Measurements from ENCODE around the gene SMNDC1. TPM values are rescaled to one million over a fixed set of nuclear protein-coding genes. Genes with fewer than 3 reads are reported as not detected.

Gene SMNDC1
- total and polyA plus RNA-seq, 10 of the 15 experiments (the other 5 are each of a cell fraction or from before 2014, with no cell fraction given): 4.6 to 37.2 (median 18.1) TPM

DNA sequence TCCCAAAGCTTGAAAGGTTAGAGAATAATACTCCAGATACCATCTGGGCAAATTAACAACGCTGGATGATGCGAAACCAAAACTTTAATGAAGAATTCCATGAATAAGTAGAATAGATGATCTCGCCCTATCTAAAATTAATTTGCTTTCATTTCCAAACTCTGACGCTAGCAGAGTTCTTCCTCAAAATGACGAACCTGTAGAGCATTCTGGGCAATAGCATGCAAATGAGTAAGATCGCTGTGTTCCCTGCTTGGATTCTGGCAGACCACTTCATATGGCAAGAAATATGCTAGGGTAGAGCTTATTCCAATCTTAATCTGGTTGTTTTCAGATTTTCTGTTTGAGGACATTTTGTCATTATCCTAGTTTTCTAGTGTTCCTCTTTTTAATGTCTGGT is 36.1 kb upstream of the SMNDC1 start (continued):
- TF ChIP-seq, protein P1, sequence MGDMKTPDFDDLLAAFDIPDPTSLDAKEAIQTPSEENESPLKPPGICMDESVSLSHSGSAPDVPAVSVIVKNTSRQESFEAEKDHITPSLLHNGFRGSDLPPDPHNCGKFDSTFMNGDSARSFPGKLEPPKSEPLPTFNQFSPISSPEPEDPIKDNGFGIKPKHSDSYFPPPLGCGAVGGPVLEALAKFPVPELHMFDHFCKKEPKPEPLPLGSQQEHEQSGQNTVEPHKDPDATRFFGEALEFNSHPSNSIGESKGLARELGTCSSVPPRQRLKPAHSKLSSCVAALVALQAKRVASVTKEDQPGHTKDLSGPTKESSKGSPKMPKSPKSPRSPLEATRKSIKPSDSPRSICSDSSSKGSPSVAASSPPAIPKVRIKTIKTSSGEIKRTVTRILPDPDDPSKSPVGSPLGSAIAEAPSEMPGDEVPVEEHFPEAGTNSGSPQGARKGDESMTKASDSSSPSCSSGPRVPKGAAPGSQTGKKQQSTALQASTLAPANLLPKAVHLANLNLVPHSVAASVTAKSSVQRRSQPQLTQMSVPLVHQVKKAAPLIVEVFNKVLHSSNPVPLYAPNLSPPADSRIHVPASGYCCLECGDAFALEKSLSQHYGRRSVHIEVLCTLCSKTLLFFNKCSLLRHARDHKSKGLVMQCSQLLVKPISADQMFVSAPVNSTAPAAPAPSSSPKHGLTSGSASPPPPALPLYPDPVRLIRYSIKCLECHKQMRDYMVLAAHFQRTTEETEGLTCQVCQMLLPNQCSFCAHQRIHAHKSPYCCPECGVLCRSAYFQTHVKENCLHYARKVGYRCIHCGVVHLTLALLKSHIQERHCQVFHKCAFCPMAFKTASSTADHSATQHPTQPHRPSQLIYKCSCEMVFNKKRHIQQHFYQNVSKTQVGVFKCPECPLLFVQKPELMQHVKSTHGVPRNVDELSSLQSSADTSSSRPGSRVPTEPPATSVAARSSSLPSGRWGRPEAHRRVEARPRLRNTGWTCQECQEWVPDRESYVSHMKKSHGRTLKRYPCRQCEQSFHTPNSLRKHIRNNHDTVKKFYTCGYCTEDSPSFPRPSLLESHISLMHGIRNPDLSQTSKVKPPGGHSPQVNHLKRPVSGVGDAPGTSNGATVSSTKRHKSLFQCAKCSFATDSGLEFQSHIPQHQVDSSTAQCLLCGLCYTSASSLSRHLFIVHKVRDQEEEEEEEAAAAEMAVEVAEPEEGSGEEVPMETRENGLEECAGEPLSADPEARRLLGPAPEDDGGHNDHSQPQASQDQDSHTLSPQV (IDR thresholded peaks at IDR 0.05): no peak
- TF ChIP-seq MTA3 (IDR thresholded peaks at IDR 0.05; ENCODE audit: borderline replicate concordance, low read length) (no peak), TAF1 (IDR thresholded peaks at IDR 0.05; ENCODE audit: borderline replicate concordance, low read depth, low read length) (no peak), NFIC (IDR thresholded peaks at IDR 0.05; ENCODE audit: low read depth, low read length) (no peak), RBBP5 (conservative IDR thresholded peaks at IDR 0.05) (no peak), YY1 (IDR thresholded peaks at IDR 0.05; ENCODE audit: low read depth, low read length) (no peak)

DNA sequence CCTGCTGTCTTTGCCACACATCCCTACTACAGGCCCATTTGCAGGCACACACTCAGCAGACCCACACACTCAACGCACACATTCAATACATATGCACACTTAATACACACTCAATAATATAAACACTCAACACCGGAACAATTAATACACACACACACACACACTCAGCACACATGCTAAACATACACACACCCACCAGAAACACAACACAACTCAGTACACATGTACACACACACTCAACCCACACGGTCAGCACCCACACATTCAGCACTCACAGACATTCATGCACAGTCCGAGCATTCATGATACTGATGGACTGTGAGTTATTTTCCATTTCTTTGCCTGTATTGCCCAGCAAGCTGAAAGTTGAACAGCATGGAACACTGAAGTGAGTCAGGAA is 35.4 kb upstream of the SMNDC1 start:
- TF ChIP-seq, protein P2, sequence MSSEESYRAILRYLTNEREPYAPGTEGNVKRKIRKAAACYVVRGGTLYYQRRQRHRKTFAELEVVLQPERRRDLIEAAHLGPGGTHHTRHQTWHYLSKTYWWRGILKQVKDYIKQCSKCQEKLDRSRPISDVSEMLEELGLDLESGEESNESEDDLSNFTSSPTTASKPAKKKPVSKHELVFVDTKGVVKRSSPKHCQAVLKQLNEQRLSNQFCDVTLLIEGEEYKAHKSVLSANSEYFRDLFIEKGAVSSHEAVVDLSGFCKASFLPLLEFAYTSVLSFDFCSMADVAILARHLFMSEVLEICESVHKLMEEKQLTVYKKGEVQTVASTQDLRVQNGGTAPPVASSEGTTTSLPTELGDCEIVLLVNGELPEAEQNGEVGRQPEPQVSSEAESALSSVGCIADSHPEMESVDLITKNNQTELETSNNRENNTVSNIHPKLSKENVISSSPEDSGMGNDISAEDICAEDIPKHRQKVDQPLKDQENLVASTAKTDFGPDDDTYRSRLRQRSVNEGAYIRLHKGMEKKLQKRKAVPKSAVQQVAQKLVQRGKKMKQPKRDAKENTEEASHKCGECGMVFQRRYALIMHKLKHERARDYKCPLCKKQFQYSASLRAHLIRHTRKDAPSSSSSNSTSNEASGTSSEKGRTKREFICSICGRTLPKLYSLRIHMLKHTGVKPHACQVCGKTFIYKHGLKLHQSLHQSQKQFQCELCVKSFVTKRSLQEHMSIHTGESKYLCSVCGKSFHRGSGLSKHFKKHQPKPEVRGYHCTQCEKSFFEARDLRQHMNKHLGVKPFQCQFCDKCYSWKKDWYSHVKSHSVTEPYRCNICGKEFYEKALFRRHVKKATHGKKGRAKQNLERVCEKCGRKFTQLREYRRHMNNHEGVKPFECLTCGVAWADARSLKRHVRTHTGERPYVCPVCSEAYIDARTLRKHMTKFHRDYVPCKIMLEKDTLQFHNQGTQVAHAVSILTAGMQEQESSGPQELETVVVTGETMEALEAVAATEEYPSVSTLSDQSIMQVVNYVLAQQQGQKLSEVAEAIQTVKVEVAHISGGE (CRISPR knock-in tag; IDR thresholded peaks at IDR 0.05): no peak
- TF ChIP-seq BCL11A (IDR thresholded peaks at IDR 0.05; ENCODE audit: low read depth, low read length): no peak
- Histone ChIP-seq H3K9me3 (replicated peaks; ENCODE audit: control insufficient read depth, insufficient read depth, low read length) (no peaks in the 10 kb centered on the region), H3K27me3 (replicated peaks in 1 of 2; ENCODE audit: control insufficient read depth in 2 of 2, insufficient read depth in 2 of 2, low read length in 1 of 2) (no peaks in the 10 kb centered on the region), H4K20me1 (ENCODE audit: control insufficient read depth, insufficient read depth) (no peaks in the 10 kb centered on the region), H3K4me1 (ENCODE audit: control insufficient read depth, insufficient read depth, low read length) (no peaks in the 10 kb centered on the region), H2AFZ (ENCODE audit: control insufficient read depth, low read depth, low read length) (no peak overlapping the region), H3K27ac (ENCODE audit: control insufficient read depth, insufficient read depth) (no peak overlapping the region), H3K9ac (ENCODE audit: control insufficient read depth, insufficient read depth, low read length) (no peak overlapping the region), H3K79me2 (ENCODE audit: control insufficient read depth, insufficient read depth, low read length) (no peaks in the 10 kb centered on the region), H3K4me2 (ENCODE audit: control insufficient read depth, insufficient read depth) (no peak overlapping the region), H3K36me3 (ENCODE audit: control insufficient read depth in 2 of 2, insufficient read depth in 2 of 2, low read length in 1 of 2) (no peaks in the 10 kb centered on the region), H3K4me3 (no peak overlapping the region)
- SMC1A ChIA-PET (ENCODE audit: uncharacterized antibody, unreplicated experiment): interaction anchor here (1.1 to 3.1 kb wide), 3 partner anchors 13 to 77 kb away, joined by 3 to 29 read pairs (median 5); no protein-coding TSS in a partner anchor
- 95% methylated on average over 4 of the region's 4 CpGs for WGBS (ENCODE audit: insufficient coverage, insufficient replicate concordance, low lambda C conversion rate, missing lambda C conversion rate)
- no peak for FAIRE-seq
- RAD21 ChIA-PET (ENCODE audit: unreplicated experiment): interaction anchor here (1.4 kb wide), 1 partner anchor 8 kb away, joined by 3 read pairs; no protein-coding TSS in a partner anchor
- no peak for DNase-seq (ENCODE audit: low read depth, low spot score)
- intact Hi-C loops (cut with micrococcal nuclease; ENCODE audit: unreplicated experiment) (no loop called here), in situ Hi-C loops (cut with MboI) (no loop called here)
- POLR2A ChIA-PET: no interaction called here
- BruUV-seq (replicated peaks): no TSS peak
- ATAC-seq: no peak
- CTCF ChIA-PET: interaction anchor here (0.9 to 1.4 kb wide), 4 partner anchors 12 to 30 kb away, joined by 3 to 4 read pairs (median 4); no protein-coding TSS in a partner anchor
